Subcutaneous adipose tissue (tissue), 4 donors: ENCODE data around the gene NMS. TPM values are rescaled to one million over a fixed set of nuclear protein-coding genes. Genes with fewer than 3 reads are reported as not detected.

Experiments
- CTCF ChIP-seq: fragments of 450-650 bp; IDR thresholded peaks from one replicate; pipeline ENCODE4 v1.5.1; 2016; ENCODE audit warnings: low read depth, mild to moderate bottlenecking, control low read depth, antibody characterized with exemption, moderate library complexity
- total RNA-seq, 4 donors: library from RNA; depleted of rRNA; stranded (reverse); fragments of >200 nt; gene quantifications; one replicate each; pipeline ENCODE4 v1.1.0, GENCODE V29; 2016

The NMS gene
- total RNA-seq, 4 donors from 2014 or later = not detected

GRCh38 chr2:100453853-100454252 lies 16.4 kb upstream of the NMS start:
- TF ChIP-seq CTCF = no peak

- TF ChIP-seq CTCF = no peak
These were observed 9.3 kb upstream of the NMS start for GRCh38 chr2:100460904-100461530.

DNA sequence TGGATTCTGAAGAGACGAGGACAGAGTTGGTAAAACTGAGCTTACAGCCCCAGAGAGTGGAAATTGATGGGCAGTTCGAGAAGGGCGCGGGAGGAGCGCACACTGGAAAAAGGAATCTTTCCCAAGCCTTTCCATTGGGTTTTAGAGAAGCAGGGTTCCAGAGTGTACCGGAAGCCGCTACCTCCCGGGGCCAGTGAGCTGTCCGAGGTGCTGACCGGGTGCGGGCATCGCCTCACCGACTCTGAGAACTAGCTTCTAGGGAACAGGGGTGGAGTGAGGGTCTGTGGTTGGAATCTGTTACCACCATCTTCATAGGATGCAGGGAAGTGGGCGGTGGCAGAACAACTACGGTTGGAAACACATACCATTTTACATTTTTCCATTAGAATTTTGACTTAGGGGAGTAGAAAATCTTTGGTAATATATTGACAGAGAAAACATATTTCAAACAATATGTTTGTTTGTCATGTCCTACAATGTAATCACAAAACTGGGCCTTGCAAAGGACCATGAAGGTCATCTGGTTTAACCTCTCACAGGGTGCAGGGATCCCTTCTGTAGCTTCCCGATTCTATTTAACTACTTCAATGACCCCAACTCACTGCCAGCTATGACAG lies 724 bp downstream of the NMS start:
- no peak for TF ChIP-seq CTCF

DNA sequence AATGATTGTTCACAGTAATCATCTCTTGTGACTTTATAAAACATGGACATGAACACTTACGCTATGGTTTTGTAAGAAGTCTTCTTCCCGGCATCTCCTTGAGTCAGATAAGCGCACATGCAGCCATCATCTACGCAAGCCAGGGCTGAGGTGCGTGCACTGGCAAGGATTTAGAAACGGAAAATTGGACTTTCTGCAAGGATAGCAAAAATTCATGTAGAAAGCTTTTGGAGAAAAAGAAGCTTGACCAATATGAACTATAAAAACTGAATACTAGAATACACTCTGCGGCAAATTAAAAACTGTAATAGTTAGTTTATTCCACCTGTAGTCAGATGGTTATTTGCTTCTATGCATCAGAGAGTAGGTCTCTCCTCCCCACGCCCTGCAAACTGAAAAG lies 6.3 kb downstream of the NMS start:
- TF ChIP-seq CTCF = no peak

GRCh38 chr2:100482741-100483140 lies 12.5 kb downstream of the NMS start:
- no peak for TF ChIP-seq CTCF

GRCh38 chr2:100483895-100484294 lies 13.6 kb downstream of the NMS start:
- no peak for TF ChIP-seq CTCF

GRCh38 chr2:100484390-100484789 lies 14.1 kb downstream of the NMS start:
- no peak for TF ChIP-seq CTCF
